ENCODE results near the gene GSC.

DNA sequence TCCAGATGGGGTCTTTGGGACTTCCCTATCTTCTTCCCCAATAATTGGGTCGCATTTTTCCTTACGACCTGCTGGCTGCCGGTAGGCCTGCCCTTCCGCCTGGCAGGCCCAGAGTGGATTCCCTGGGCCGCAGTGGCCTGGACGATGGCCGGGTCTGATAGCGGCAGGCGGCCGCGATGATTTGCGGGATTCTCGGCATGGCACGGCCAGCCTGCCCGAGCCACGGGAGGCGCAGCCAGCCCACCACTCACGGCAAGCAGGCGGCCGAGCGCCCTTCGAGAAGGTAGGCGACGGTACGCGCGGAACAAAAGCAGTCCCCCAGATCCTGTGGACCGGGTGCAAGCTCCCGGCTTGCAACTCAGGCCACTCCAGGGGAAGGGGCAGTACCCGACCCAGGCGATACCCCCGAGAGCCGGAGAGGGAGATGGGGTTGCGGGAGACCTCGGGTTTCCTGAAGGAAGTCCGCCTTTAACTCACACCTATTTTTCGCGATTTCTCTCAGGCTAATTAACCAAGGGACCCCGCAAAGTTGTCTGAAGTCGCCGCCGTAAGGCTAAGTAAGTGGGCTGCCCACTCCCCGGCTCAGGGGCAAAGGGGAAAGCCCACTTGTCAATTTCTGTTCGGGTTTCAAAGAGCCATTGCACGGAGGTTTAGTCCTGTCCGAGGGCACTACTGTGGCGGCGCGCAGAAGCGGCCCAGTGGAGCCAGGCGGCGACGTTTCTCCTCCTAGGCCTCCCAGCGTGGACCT, 1.4 kb upstream of the GSC start:
- TF ChIP-seq CTCF (conservative IDR thresholded peaks at IDR 0.05 in 1 of 2, IDR thresholded peaks at IDR 0.05 in 1 of 2; ENCODE audit: low read depth in 1 of 2, low read length in 2 of 2) (no peak), EZH2 (IDR thresholded peaks at IDR 0.05; ENCODE audit: low read length, missing control alignments) (peak; percentile 59)

Data from fibroblast of lung (primary cell).